T-helper 2 cell treated with Interferon-gamma antibody and Interleukin-4, amounts not matched to agents 100 ng/mL and 5 ng/mL, for 36 hours (primary cell): Measurements from ENCODE around the gene C8G. TPM values are rescaled to one million over a fixed set of nuclear protein-coding genes. Genes with fewer than 3 reads are reported as not detected.

ENCODE experiments used
- total RNA-seq: library from RNA; stranded (reverse); gene quantifications from 2 replicates; pipeline ENCODE4 v1.2.3, GENCODE V29; 2022

C8G gene
- total RNA-seq, 1 donor from 2014 or later, result 2.3 TPM

Other genes starting within 250 kb of the C8G start
- gene DIPK1B, start 232.7 kb upstream of the C8G start, total RNA-seq, result 1.1 and 1.3 TPM in 2 replicates
- gene LCN10, start 202.3 kb upstream of the C8G start, total RNA-seq, result 0.34 TPM in 1 of 2 replicates, not detected in the other
- not detected in 2 replicates for gene LCN6, start 196.7 kb upstream of the C8G start, total RNA-seq
- gene LCN8, start 187.0 kb upstream of the C8G start, total RNA-seq, result not detected in 2 replicates
- not detected in 2 replicates for gene LCN15, start 180.7 kb upstream of the C8G start, total RNA-seq
- gene TMEM141, start 153.9 kb upstream of the C8G start, total RNA-seq, result 34.7 and 36.9 TPM in 2 replicates
- 0.20 and 0.55 TPM in 2 replicates for gene CCDC183, start 148.9 kb upstream of the C8G start, total RNA-seq
- 115 and 116 TPM in 2 replicates for gene RABL6, start 137.3 kb upstream of the C8G start, total RNA-seq
- 3.9 and 4.0 TPM in 2 replicates for gene AJM1, start 102.8 kb upstream of the C8G start, total RNA-seq
- gene PHPT1, start 95.8 kb upstream of the C8G start, total RNA-seq, result 109 and 111 TPM in 2 replicates
- 15.4 and 18.3 TPM in 2 replicates for gene MAMDC4, start 92.9 kb upstream of the C8G start, total RNA-seq
- 308 and 309 TPM in 2 replicates for gene EDF1, start 78.9 kb upstream of the C8G start, total RNA-seq
- gene TRAF2, start 58.7 kb upstream of the C8G start, total RNA-seq, result 49.0 TPM in 2 replicates
- gene FBXW5, start 505 bp upstream of the C8G start, total RNA-seq, result 104 and 109 TPM in 2 replicates
- gene LCN12, start 7.0 kb downstream of the C8G start, total RNA-seq, result 2.3 and 2.8 TPM in 2 replicates
- 6.5 and 6.7 TPM in 2 replicates for gene PTGDS, start 32.3 kb downstream of the C8G start, total RNA-seq
- gene LCNL1, start 37.8 kb downstream of the C8G start, total RNA-seq, result 0.16 and 0.20 TPM in 2 replicates
- 71.4 and 74.5 TPM in 2 replicates for gene PAXX, start 47.2 kb downstream of the C8G start, total RNA-seq
- 0.91 TPM in 2 replicates for gene CLIC3, start 51.3 kb downstream of the C8G start, total RNA-seq
- gene ABCA2, start 83.0 kb downstream of the C8G start, total RNA-seq, result 27.8 and 30.6 TPM in 2 replicates
- 0.41 and 0.84 TPM in 2 replicates for gene FUT7, start 86.8 kb downstream of the C8G start, total RNA-seq
- gene NPDC1, start 100.9 kb downstream of the C8G start, total RNA-seq, result 15.5 and 17.0 TPM in 2 replicates
- gene ENTPD2, start 108.8 kb downstream of the C8G start, total RNA-seq, result not detected in 2 replicates
- 32.9 TPM in 2 replicates for gene SAPCD2, start 125.3 kb downstream of the C8G start, total RNA-seq
- 14.8 and 15.4 TPM in 2 replicates for gene UAP1L1, start 132.3 kb downstream of the C8G start, total RNA-seq
- gene MAN1B1, start 141.7 kb downstream of the C8G start, total RNA-seq, result 48.7 and 55.1 TPM in 2 replicates
- 221 and 229 TPM in 2 replicates for gene DPP7, start 169.5 kb downstream of the C8G start, total RNA-seq
- gene GRIN1, start 193.9 kb downstream of the C8G start, total RNA-seq, result 0.05 TPM in 1 of 2 replicates, not detected in the other
- gene LRRC26, start 224.8 kb downstream of the C8G start, total RNA-seq, result not detected in 2 replicates
- gene TMEM210, start 226.8 kb downstream of the C8G start, total RNA-seq, result not detected in 2 replicates
- 68.8 and 69.6 TPM in 2 replicates for gene ANAPC2, start 243.3 kb downstream of the C8G start, total RNA-seq
- 86.5 and 88.3 TPM in 2 replicates for gene SSNA1, start 243.4 kb downstream of the C8G start, total RNA-seq